Esophagus squamous epithelium (tissue), 4 donors: ENCODE results near the gene PRC1.

Experiments
- CTCF ChIP-seq, 6 experiments: fragments of 450-650 bp in 4 of 6; fragments of 200-600 bp in 2 of 6; sonication (generic) in 2 of 6; IDR thresholded peaks; one replicate each; pipeline ENCODE4 v1.5.1; 2016 to 2019; ENCODE audit warnings: antibody characterized with exemption in 6 of 6, mild to moderate bottlenecking in 4 of 6, moderate library complexity in 4 of 6
- POLR2A ChIP-seq, 4 donors: fragments of 450-650 bp; IDR thresholded peaks; one replicate each; pipeline ENCODE4 v1.6.1; 2017; ENCODE audit warnings: antibody characterized with exemption in 4 of 4, mild to moderate bottlenecking in 4 of 4, moderate library complexity in 3 of 4

GRCh38 chr15:90955624-90956273 is 38.6 kb downstream of the PRC1 start:
- TF ChIP-seq CTCF (IDR thresholded peaks at IDR 0.05) = no peak
- TF ChIP-seq POLR2A (IDR thresholded peaks at IDR 0.05) = no peak
